Calu3 (cell line): ENCODE data around the gene CXCL17. TPM values are rescaled to one million over a fixed set of nuclear protein-coding genes. Genes with fewer than 3 reads are reported as not detected.
A peak's percentile ranks its signal among the peaks of the same experiment; 100 is the strongest.
"Not testable (repeated sequence)": the region's sequence is repeated elsewhere in the genome, so short reads cannot be mapped to it uniquely, and the experiment has no call there.

Experiments used
- BruUV-seq: library from RNA; stranded (reverse); fragments of 400-500 nt; replicated peaks from 2 replicates; lab custom pipeline; 2021; lab: Mats Ljungman, UMichigan
- CTCF ChIA-PET: fragments of 300-600 bp; sonication (Branson Sonifier 250); formaldehyde crosslinking; loops from one replicate; lab custom pipeline; 2022; ENCODE audit warnings: antibody characterized with exemption; lab: Charles Lee
- DNase-seq: peaks from one replicate; pipeline ENCODE4 v3.0.0; 2022
- H3K27ac Mint-ChIP-seq: one replicate; pipeline ENCODE4 v1.8.0; 2022; ENCODE audit warnings: mixed read lengths; ENCODE audit not compliant: unreplicated experiment
- H3K27me3 Mint-ChIP-seq: one replicate; pipeline ENCODE4 v1.8.0; 2022; ENCODE audit warnings: mixed read lengths; ENCODE audit not compliant: unreplicated experiment
- H3K36me3 Mint-ChIP-seq: one replicate; pipeline ENCODE4 v1.8.0; 2022; ENCODE audit warnings: mild to moderate bottlenecking, moderate library complexity, mixed read lengths; ENCODE audit not compliant: insufficient read depth, unreplicated experiment
- H3K4me1 Mint-ChIP-seq: one replicate; pipeline ENCODE4 v1.8.0; 2022; ENCODE audit warnings: mild to moderate bottlenecking, low read depth, mixed read lengths; ENCODE audit not compliant: unreplicated experiment
- H3K4me3 Mint-ChIP-seq: one replicate; pipeline ENCODE4 v1.8.0; 2022; ENCODE audit warnings: mild to moderate bottlenecking, low read depth, moderate library complexity, mixed read lengths; ENCODE audit not compliant: unreplicated experiment
- H3K9me3 Mint-ChIP-seq: one replicate; pipeline ENCODE4 v1.8.0; 2022; ENCODE audit warnings: low read depth, mixed read lengths; ENCODE audit not compliant: unreplicated experiment
- intact Hi-C: fragments of 100-400 bp; cut with micrococcal nuclease; formaldehyde crosslinking; loops from one replicate; pipeline ENCODE4 v1.10.0; 2022; ENCODE audit not compliant: unreplicated experiment
- total RNA-seq: library from RNA; stranded (reverse); gene quantifications from 2 replicates; pipeline ENCODE4 v1.2.3, GENCODE V29; 2022
- TF ChIP-seq, protein P1 (sequence below): fragments of 200-600 bp; IDR thresholded peaks from one replicate; pipeline ENCODE4 v1.8.0; 2022; ENCODE audit warnings: antibody characterized with exemption; ENCODE audit not compliant: unreplicated experiment

The CXCL17 gene
- total RNA-seq, 1 experiment from 2014 or later, result 4.0 TPM

DNA sequence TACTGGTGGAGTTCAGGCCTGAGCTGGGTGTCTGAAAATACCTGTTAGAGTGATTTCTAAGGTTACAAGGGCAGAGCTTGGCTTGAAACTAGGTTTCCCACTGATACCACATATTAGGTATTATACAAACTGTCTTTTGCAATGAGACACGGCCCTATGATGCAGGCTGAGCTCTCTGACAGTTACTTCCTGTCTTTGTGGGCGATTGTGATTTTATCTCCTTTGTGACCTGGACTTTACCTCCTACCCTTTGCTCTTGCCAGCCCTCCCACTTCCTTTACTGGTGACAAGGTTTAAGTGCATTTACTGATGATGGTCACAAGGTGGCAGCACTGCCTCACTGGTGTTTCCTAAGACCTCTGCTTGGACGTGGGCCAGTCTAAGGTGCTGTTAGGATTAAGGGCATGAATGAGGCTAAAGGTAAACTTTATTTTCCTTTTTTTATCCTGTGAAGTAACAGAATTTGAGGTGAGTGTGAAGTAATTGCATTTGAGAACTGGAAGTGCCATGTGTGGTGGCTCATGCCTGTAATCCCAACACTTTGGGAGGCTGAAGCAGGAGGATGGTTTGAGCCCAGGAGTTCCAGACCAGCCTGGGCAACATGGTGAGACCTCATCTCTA is 7.7 kb upstream of the CXCL17 start:
- H3K27me3 Mint-ChIP-seq, result no peaks in the 10 kb centered on the region
- BruUV-seq, result no TSS peak
- peaks cover 16% of the 10 kb centered on the region for H3K4me1 Mint-ChIP-seq
- peak; percentile 85 for DNase-seq
- CTCF ChIA-PET, result interaction anchor here (0.6 to 3.9 kb wide), 8 partner anchors 9 to 1459 kb away, joined by 3 to 65 read pairs (median 4); partner anchors contain the start of genes CEACAM1 and CXCL17
- TF ChIP-seq, protein P1, sequence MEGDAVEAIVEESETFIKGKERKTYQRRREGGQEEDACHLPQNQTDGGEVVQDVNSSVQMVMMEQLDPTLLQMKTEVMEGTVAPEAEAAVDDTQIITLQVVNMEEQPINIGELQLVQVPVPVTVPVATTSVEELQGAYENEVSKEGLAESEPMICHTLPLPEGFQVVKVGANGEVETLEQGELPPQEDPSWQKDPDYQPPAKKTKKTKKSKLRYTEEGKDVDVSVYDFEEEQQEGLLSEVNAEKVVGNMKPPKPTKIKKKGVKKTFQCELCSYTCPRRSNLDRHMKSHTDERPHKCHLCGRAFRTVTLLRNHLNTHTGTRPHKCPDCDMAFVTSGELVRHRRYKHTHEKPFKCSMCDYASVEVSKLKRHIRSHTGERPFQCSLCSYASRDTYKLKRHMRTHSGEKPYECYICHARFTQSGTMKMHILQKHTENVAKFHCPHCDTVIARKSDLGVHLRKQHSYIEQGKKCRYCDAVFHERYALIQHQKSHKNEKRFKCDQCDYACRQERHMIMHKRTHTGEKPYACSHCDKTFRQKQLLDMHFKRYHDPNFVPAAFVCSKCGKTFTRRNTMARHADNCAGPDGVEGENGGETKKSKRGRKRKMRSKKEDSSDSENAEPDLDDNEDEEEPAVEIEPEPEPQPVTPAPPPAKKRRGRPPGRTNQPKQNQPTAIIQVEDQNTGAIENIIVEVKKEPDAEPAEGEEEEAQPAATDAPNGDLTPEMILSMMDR, result peak; percentile 98
- intact Hi-C loops, result loop anchor here (1.0 to 2.0 kb wide), 3 partner anchors 38 to 146 kb away; no protein-coding TSS in a partner anchor
- no peak overlapping the region for H3K4me3 Mint-ChIP-seq
- H3K36me3 Mint-ChIP-seq, result no peaks in the 10 kb centered on the region
- no peaks in the 10 kb centered on the region for H3K9me3 Mint-ChIP-seq
- H3K27ac Mint-ChIP-seq, result no peak overlapping the region

- BruUV-seq, H3K4me3 Mint-ChIP-seq, H3K27ac Mint-ChIP-seq, H3K27me3 Mint-ChIP-seq, DNase-seq, H3K36me3 Mint-ChIP-seq, intact Hi-C loops, H3K9me3 Mint-ChIP-seq: not testable (repeated sequence)
- H3K4me1 Mint-ChIP-seq, result peaks cover 21% of the 10 kb centered on the region
- CTCF ChIA-PET, result interaction anchor here (0.6 kb wide), 1 partner anchor 105 kb away, joined by 7 read pairs; no protein-coding TSS in a partner anchor
Observed at GRCh38 chr19:42448306-42448705, 5.6 kb upstream of the CXCL17 start.

DNA sequence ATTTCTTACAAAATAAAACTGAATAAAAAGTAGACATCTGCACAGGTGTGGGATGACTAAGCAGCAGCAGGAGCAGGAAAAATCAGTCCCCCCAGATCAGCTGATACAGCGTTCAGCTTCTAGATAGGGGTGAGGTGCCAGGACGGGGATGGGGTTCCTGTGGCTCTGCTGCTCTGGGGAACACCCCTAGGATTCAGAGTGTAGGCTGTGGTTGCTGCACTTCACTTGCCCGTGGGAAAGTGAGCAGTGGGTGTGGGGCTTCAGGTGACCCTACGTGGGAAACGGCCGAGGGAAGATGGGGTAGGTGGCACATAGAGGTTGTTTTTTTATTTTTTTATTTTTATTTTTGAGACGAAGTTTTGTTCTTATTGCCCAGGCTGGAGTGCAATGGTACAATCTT is 3.2 kb upstream of the CXCL17 start:
- Mint-ChIP-seq H3K27me3 (no peaks in the 10 kb centered on the region), H3K4me1 (peaks cover 32% of the 10 kb centered on the region), H3K27ac (no peak overlapping the region), H3K4me3 (no peak overlapping the region), H3K36me3 (peaks cover 4% of the 10 kb centered on the region), H3K9me3 (no peaks in the 10 kb centered on the region)
- no peak for DNase-seq
- no TSS peak for BruUV-seq
- CTCF ChIA-PET, result interaction anchor here (1.3 kb wide), 1 partner anchor 82 kb away, joined by 3 read pairs; the partner anchor contains the start of gene CEACAM1
- TF ChIP-seq, protein P1, result no peak
- intact Hi-C loops, result no loop called here

DNA sequence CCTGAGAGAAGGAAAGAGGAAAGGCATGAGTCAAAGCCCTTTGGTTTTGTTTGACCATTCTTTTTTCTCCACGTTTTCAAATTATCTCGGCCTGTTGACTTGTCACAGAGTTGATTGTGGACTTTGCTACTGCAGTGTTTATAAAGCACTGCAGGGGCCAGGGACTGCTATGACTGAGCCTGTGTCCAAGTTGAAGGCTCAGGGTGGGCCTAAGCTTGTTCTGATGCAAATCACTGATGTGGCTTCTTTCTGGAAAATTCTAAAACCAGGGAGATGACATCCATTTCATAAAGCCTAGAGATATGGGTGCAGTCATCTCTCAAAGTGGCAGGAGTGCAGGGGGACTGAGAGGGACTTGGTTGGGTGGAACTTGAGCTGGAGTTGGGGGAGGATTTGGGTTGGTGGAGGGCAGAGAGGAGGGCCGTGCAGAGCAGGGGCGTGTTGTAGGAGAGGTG is 1.2 kb upstream of the CXCL17 start:
- Mint-ChIP-seq H3K36me3 (peaks cover 7% of the 10 kb centered on the region), H3K4me1 (peaks cover 47% of the 10 kb centered on the region), H3K4me3 (no peak overlapping the region), H3K9me3 (no peaks in the 10 kb centered on the region), H3K27me3 (no peaks in the 10 kb centered on the region), H3K27ac (peak overlapping the region; percentile 21)
- TF ChIP-seq, protein P1, result no peak
- BruUV-seq, result no TSS peak
- no peak for DNase-seq
- intact Hi-C loops, result no loop called here
- CTCF ChIA-PET, result interaction anchor here (0.6 kb wide), 1 partner anchor 85 kb away, joined by 3 read pairs; no protein-coding TSS in a partner anchor
